ENCODE results near the gene GBX1. TPM values are rescaled to one million over a fixed set of nuclear protein-coding genes. Genes with fewer than 3 reads are reported as not detected.

The GBX1 gene
- total RNA-seq, 2 experiments from 2014 or later = not detected

GRCh38 chr7:151101621-151102396 is 65.7 kb downstream of the GBX1 start:
- DNase-seq (no peak), ATAC-seq (no peak)
- no peaks in the 10 kb centered on the region for H3K9me3 Mint-ChIP-seq (ENCODE audit: low read depth)
- no peaks in the 10 kb centered on the region for H3K27me3 Mint-ChIP-seq
- CTCF ChIA-PET = no interaction called here
- H3K4me1 Mint-ChIP-seq = no peaks in the 10 kb centered on the region
- no peaks in the 10 kb centered on the region for H3K36me3 Mint-ChIP-seq
- no peak overlapping the region for H3K27ac Mint-ChIP-seq
- H3K4me3 Mint-ChIP-seq = no peak overlapping the region

DNA sequence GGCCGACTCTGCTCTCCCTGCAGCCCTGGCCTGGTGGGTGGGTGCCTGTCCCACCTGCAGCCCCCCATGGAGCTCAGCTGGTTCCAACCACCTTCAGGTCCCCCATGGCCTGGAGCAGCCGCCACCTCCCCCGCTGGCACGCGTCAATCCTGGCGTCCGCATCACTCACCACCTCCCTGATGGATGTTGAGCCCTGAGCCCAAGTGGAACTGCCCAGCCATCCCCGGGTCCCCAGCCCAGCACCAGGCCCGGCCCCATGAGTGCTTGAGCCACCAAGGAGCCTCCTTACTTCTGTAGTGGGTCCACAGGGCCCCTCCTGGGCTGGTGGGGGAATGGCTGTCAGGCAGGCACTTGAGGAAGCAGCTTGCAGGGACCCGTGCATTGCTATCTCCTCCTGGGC is 66.6 kb downstream of the GBX1 start:
- Mint-ChIP-seq H3K27ac (no peak overlapping the region), H3K4me3 (no peak overlapping the region), H3K27me3 (no peaks in the 10 kb centered on the region), H3K4me1 (no peaks in the 10 kb centered on the region), H3K9me3 (ENCODE audit: low read depth) (no peaks in the 10 kb centered on the region), H3K36me3 (no peaks in the 10 kb centered on the region)
- no peak for ATAC-seq
- CTCF ChIA-PET = interaction anchor here (1.0 kb wide), 1 partner anchor 23 kb away, joined by 3 read pairs; no protein-coding TSS in a partner anchor
- no peak for DNase-seq

GRCh38 chr7:151099486-151100211 is 67.8 kb downstream of the GBX1 start:
- ATAC-seq = no peak
- CTCF ChIA-PET = no interaction called here

More at GRCh38 chr7:151099486-151100211, 67.8 kb downstream of the GBX1 start:
- H3K27ac Mint-ChIP-seq = no peak overlapping the region
- no peaks in the 10 kb centered on the region for H3K4me1 Mint-ChIP-seq
- no peaks in the 10 kb centered on the region for H3K9me3 Mint-ChIP-seq (ENCODE audit: low read depth)
- H3K27me3 Mint-ChIP-seq = no peaks in the 10 kb centered on the region
- no peak for DNase-seq
- H3K4me3 Mint-ChIP-seq = no peak overlapping the region
- no peaks in the 10 kb centered on the region for H3K36me3 Mint-ChIP-seq

Other genes starting within 250 kb of the GBX1 start
- gene KCNH2, start 189.4 kb downstream of the GBX1 start, total RNA-seq = under 1 TPM in 1 of 2 experiments, not detected in 1; 0.07 TPM
- 10 to 100 TPM in 1 of 2 experiments, 1 to 10 TPM in 1; 6.4 to 10.8 TPM for gene NOS3, start 176.7 kb downstream of the GBX1 start, total RNA-seq
- 1 to 10 TPM; 2.3 to 3.4 TPM for gene ATG9B, start 143.2 kb downstream of the GBX1 start, total RNA-seq
- gene ABCB8, start 139.2 kb downstream of the GBX1 start, total RNA-seq = 10 to 100 TPM; 50.3 to 52.4 TPM
- gene ASIC3, start 119.2 kb downstream of the GBX1 start, total RNA-seq = 1 to 10 TPM; 3.9 to 5.3 TPM
- 10 to 100 TPM; 18.1 to 24.4 TPM for gene CDK5, start 109.8 kb downstream of the GBX1 start, total RNA-seq
- gene SLC4A2, start 108.1 kb downstream of the GBX1 start, total RNA-seq = 100 to 1,000 TPM; 114 to 121 TPM
- gene FASTK, start 86.9 kb downstream of the GBX1 start, total RNA-seq = 10 to 100 TPM; 77.7 to 79.5 TPM
- gene TMUB1, start 84.2 kb downstream of the GBX1 start, total RNA-seq = 10 to 100 TPM; 83.1 to 85.7 TPM
- gene AGAP3, start 81.2 kb downstream of the GBX1 start, total RNA-seq = 10 to 100 TPM; 30.0 to 36.2 TPM
- gene ASB10, start 19.6 kb upstream of the GBX1 start, total RNA-seq = not detected
- not detected for gene H2BK1, start 42.8 kb upstream of the GBX1 start, total RNA-seq
- gene ABCF2, start 59.5 kb upstream of the GBX1 start, total RNA-seq = 10 to 100 TPM; 37.8 to 47.3 TPM
- gene CHPF2, start 64.8 kb upstream of the GBX1 start, total RNA-seq = 10 to 100 TPM; 46.1 to 46.8 TPM
- 1 to 10 TPM; 1.0 to 2.5 TPM for gene SMARCD3, start 81.0 kb upstream of the GBX1 start, total RNA-seq
- 10 to 100 TPM; 71.3 to 73.3 TPM for gene NUB1, start 174.1 kb upstream of the GBX1 start, total RNA-seq
- under 1 TPM in 1 of 2 experiments, not detected in 1; 0.29 TPM for gene WDR86, start 242.3 kb upstream of the GBX1 start, total RNA-seq

All from activated CD8-positive, alpha-beta memory T cell treated with anti-CD3 and anti-CD28 coated beads, Interleukin-2, amount 10 ng/mL, durations not matched to agents 7 days and 5 days (primary cell).